Stimulated activated naive B cell treated with anti-CD40 and anti-IgM and Interleukin-4, amounts not matched to agents 10 μg/mL and 1 μg/mL and 100 μg/mL, for 72 hours (primary cell): ENCODE results near the gene KRTAP13-1.

ENCODE experiments used
- ATAC-seq, 2 donors: fragments of 150-1000 bp; cut with Tn5 transposase; replicated peaks; 2 replicates each; pipeline ENCODE4 v1.10.0; 2021; ENCODE audit warnings: moderate library complexity in 1 of 2
- DNase-seq: peaks from one replicate; pipeline ENCODE4 v3.0.0; 2021
- H3K27ac Mint-ChIP-seq: one replicate; pipeline ENCODE4 v1.8.0; 2022; ENCODE audit warnings: mild to moderate bottlenecking, mixed read lengths
- H3K27me3 Mint-ChIP-seq, 2 donors: one replicate each; pipeline ENCODE4 v1.8.0; 2022; ENCODE audit warnings: mixed read lengths in 2 of 2
- H3K36me3 Mint-ChIP-seq, 2 donors: one replicate each; pipeline ENCODE4 v1.8.0; 2022; ENCODE audit warnings: mixed read lengths in 2 of 2, mild to moderate bottlenecking in 1 of 2
- H3K4me1 Mint-ChIP-seq, 2 donors: one replicate each; pipeline ENCODE4 v1.8.0; 2022; ENCODE audit warnings: mixed read lengths in 2 of 2, mild to moderate bottlenecking in 1 of 2
- H3K4me3 Mint-ChIP-seq, 2 donors: one replicate each; pipeline ENCODE4 v1.8.0; 2022; ENCODE audit warnings: mild to moderate bottlenecking in 2 of 2, mixed read lengths in 2 of 2, moderate library complexity in 1 of 2
- H3K9me3 Mint-ChIP-seq, 2 donors: one replicate each; pipeline ENCODE4 v1.8.0; 2022; ENCODE audit warnings: mixed read lengths in 2 of 2, mild to moderate bottlenecking in 1 of 2

Gene KRTAP13-1

DNA sequence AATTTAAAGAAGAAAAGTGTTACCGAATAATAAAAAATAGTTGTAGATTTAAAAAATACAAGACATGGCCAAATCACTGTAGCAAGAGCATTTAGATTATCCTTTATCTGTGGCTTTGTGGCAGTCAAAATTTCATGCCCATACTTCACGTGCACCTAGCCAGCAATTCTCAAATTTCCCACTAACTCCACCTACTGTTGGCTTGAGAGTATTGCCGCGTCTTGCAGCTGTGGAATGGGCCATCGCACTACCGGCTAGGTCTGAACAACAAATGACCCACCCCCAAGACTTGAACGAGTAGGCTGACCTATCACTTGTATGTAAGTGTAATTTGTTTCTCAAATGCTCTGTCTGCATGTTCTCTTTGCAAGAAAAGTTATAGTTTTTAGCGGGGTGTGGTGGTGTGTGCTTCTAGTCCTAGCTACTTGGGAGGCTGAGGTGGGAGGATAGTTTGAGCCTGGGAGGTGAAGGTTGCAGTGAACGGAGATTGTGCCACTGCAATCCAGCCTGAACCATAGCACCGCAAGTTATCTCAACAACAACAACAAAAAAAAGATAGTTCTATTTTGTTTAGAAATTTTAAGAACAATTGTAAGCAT is 38.3 kb downstream of the KRTAP13-1 start:
- Mint-ChIP-seq H3K27ac (no peak overlapping the region), H3K27me3 (no peaks in the 10 kb centered on the region), H3K9me3 (peaks cover 0 to 1% of the 10 kb centered on the region in 2 donors), H3K4me3 (no peak overlapping the region), H3K4me1 (no peaks in the 10 kb centered on the region), H3K36me3 (no peaks in the 10 kb centered on the region)
- ATAC-seq: peak; percentile 63 to 72
- no peak for DNase-seq

DNA sequence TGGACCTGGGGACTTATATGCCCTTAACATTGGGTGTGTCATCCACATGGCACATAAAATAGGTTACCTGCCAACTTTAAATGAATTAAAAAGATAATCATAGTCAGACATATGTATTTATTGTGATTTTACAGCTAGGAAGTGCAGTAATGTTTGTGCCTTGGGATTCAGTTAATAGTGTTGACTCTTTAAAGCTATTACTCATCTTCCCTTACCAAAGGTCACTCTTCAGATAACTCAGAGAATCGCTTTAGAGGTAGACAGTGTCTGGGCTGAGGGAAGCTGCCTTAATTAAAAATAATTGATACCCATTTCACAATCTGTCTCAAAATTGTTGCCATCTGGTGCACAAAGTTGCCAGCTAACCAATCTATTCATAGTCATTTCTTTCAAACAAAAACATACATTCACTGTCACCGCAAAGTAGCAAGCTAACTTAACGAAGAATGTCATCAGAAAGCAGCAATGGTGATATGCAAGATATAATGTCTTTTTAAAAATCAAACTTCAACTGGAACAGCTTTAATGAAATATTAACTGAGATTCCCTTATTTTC is 41.3 kb downstream of the KRTAP13-1 start:
- Mint-ChIP-seq H3K27ac (no peak overlapping the region), H3K27me3 (no peaks in the 10 kb centered on the region), H3K4me1 (no peaks in the 10 kb centered on the region), H3K4me3 (no peak overlapping the region), H3K9me3 (peaks cover 0 to 5% of the 10 kb centered on the region in 2 donors), H3K36me3 (no peaks in the 10 kb centered on the region)
- DNase-seq: no peak
- ATAC-seq: no peak

DNA sequence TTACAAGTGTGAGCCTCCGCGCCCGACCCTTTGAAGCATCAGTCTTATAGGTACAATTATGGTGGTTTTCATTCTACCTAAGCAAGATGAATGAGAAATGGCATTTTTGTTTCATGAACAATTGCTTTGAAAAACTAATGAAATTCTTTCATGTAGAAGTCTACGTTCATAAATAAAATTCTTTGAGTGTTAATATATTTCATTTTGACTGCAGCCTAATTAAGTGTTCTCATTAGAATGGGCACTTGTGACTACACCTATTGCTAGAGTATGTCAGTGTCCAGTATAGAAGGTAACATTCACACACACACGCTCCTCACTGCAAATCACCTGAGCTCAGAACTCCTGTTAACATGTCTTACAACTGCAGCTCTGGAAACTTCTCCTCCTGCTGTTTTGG is 44.1 kb downstream of the KRTAP13-1 start, which contains the start of gene KRTAP15-1:
TSS of gene KRTAP15-1 (plus strand) at position 301 of the 400 bp plus-strand sequence. CDS start at position 354, 53 bp downstream.
- ATAC-seq (no peak), DNase-seq (no peak)
- Mint-ChIP-seq H3K27me3 (no peaks in the 10 kb centered on the region), H3K36me3 (no peaks in the 10 kb centered on the region), H3K4me3 (no peak within 1 kb of the TSS), H3K4me1 (no peaks in the 10 kb centered on the region), H3K27ac (no peak within 1 kb of the TSS), H3K9me3 (peaks cover 5 to 7% of the 10 kb centered on the region in 2 donors)

DNA sequence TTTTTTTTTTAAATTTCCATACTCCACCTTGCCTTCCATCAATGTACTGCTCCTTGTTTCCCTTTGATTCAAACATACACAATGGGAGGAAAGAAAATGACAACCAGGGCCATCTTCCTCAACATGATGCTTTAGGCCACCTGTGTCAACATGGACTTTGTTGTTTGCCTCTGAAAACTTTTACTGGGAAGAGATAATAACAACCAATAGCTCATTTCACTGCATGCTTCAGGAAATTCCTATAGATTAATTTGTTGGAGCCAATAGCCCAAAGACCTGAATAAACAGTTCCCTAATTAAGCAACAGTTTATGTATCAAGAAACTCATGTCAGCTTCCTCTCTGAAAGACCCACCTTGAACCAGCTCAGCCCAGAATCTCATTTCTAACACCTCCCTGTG is 47.4 kb downstream of the KRTAP13-1 start:
- H3K27ac Mint-ChIP-seq: no peak overlapping the region
- H3K36me3 Mint-ChIP-seq: no peaks in the 10 kb centered on the region
- no peak for DNase-seq
- no peak overlapping the region for H3K4me3 Mint-ChIP-seq
- no peaks in the 10 kb centered on the region for H3K27me3 Mint-ChIP-seq
- no peak for ATAC-seq
- peaks cover 5 to 7% of the 10 kb centered on the region in 2 donors for H3K9me3 Mint-ChIP-seq
- H3K4me1 Mint-ChIP-seq: no peaks in the 10 kb centered on the region

DNA sequence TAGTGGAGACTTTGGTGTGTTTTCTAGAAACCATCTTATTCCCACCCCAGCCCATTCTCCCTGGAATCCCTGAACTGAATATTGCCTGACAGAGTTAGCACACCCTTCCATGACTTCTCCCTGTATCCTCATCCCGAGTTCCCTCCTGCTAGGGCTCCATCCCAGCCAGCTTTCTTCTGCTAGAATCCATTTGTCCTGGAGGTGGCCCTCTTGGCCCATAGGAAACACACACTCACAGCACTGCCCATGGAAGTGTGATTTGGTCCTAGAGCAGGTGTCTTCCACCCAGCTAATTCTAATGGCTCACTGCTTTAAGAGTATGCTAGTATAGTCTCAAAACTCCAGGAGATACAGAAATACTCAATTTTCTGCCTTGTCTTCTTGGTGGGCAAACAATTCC is 48.4 kb downstream of the KRTAP13-1 start:
- Mint-ChIP-seq H3K4me1 (no peaks in the 10 kb centered on the region), H3K9me3 (peaks cover 5 to 7% of the 10 kb centered on the region in 2 donors), H3K27ac (no peak overlapping the region), H3K27me3 (no peaks in the 10 kb centered on the region), H3K36me3 (no peaks in the 10 kb centered on the region), H3K4me3 (no peak overlapping the region)
- ATAC-seq (no peak), DNase-seq (no peak)
